B cell (primary cell): Measurements from ENCODE around the gene SLC24A4. TPM values are rescaled to one million over a fixed set of nuclear protein-coding genes. Genes with fewer than 3 reads are reported as not detected.
A peak's percentile ranks its signal among the peaks of the same experiment; 100 is the strongest.

Source experiments
- ATAC-seq: fragments of 200-7000 bp; cut with Tn5 transposase; one replicate; pipeline ENCODE4 v1.10.0; 2021; ENCODE audit warnings: low read depth, mild to moderate bottlenecking, moderate number of reproducible peaks, moderate library complexity
- CTCF ChIA-PET: fragments of 350-600 bp; sonication (Branson Sonifier 250); formaldehyde crosslinking; loops from one replicate; lab custom pipeline; 2021; ENCODE audit warnings: antibody characterized with exemption, inconsistent platforms; lab: Charles Lee
- POLR2A ChIA-PET: fragments of 350-600 bp; sonication (Branson Sonifier 250); formaldehyde crosslinking; loops from one replicate; lab custom pipeline; 2021; ENCODE audit warnings: antibody characterized with exemption; lab: Charles Lee
- DNase-seq: peaks from one replicate; pipeline ENCODE4 v3.0.0; 2013
- H2AFZ ChIP-seq: 2 replicates; pipeline ENCODE4 v1.6.1; 2012; ENCODE audit warnings: mild to moderate bottlenecking, low read depth, low read length; ENCODE audit not compliant: insufficient read depth, poor library complexity, severe bottlenecking
- H3K27ac ChIP-seq, 2 donors: 1 replicate in 1 of 2; 2 replicates in 1 of 2; pipeline ENCODE4 v1.5.1; 2012 to 2013; ENCODE audit warnings: low read length in 2 of 2, mild to moderate bottlenecking in 2 of 2, moderate library complexity in 1 of 2
- H3K27me3 ChIP-seq, 4 experiments: fragments of 200-600 bp in 1 of 4; sonication (generic) in 1 of 4; replicated peaks in 1 of 4; 1 replicate in 2 of 4; 2 replicates in 2 of 4; pipeline versions ENCODE4 v1.6.1 to v1.7.0; 2013 to 2016; ENCODE audit warnings: low read length in 3 of 4, mild to moderate bottlenecking in 2 of 4, mixed read lengths in 1 of 4, moderate library complexity in 1 of 4; ENCODE audit not compliant: insufficient read depth in 4 of 4, control insufficient read depth in 3 of 4; ENCODE audit errors: control extremely low read depth in 1 of 4
- H3K36me3 ChIP-seq, 2 experiments: replicated peaks in 1 of 2; 1 replicate in 1 of 2; 2 replicates in 1 of 2; pipeline versions ENCODE4 v1.6.1 to v1.7.1; 2013; ENCODE audit warnings: low read length in 1 of 2; ENCODE audit not compliant: insufficient read depth in 2 of 2, control insufficient read depth in 1 of 2; ENCODE audit errors: control extremely low read depth in 1 of 2, extremely low read depth in 1 of 2
- H3K4me1 ChIP-seq, 2 donors: fragments of 200-600 bp in 1 of 2; sonication (generic) in 1 of 2; 1 replicate in 1 of 2; 2 replicates in 1 of 2; pipeline versions ENCODE4 v1.5.1 to v1.6.1; 2013 to 2017; ENCODE audit warnings: low read length in 2 of 2; ENCODE audit not compliant: control insufficient read depth in 2 of 2, insufficient read depth in 2 of 2
- H3K4me2 ChIP-seq: replicated peaks from 2 replicates; pipeline ENCODE3; 2012; ENCODE audit warnings: mild to moderate bottlenecking, low read depth, low read length; ENCODE audit not compliant: poor library complexity, severe bottlenecking
- H3K4me3 ChIP-seq, 5 experiments: fragments of 200-600 bp in 1 of 5; sonication (generic) in 1 of 5; 1 replicate in 3 of 5; 2 replicates in 2 of 5; pipeline versions ENCODE4 v1.5.1 to v1.7.0; 2011 to 2016; ENCODE audit warnings: low read length in 4 of 5, mild to moderate bottlenecking in 4 of 5, low read depth in 2 of 5, control low read depth in 1 of 5, moderate library complexity in 1 of 5; ENCODE audit not compliant: insufficient read depth in 1 of 5; ENCODE audit errors: control extremely low read depth in 1 of 5, extremely low read depth in 1 of 5
- H3K79me2 ChIP-seq: fragments of 200-600 bp; sonication (generic); one replicate; pipeline ENCODE4 v1.6.0; 2016; ENCODE audit warnings: low read length; ENCODE audit not compliant: control insufficient read depth, insufficient read depth
- H3K9ac ChIP-seq: fragments of 200-600 bp; sonication (generic); 2 replicates; pipeline ENCODE4 v1.6.1; 2017; ENCODE audit warnings: mild to moderate bottlenecking, low read length, moderate library complexity
- H3K9me3 ChIP-seq, 3 donors: one replicate each; pipeline versions ENCODE4 v1.6.1 to v1.7.1; 2013; ENCODE audit warnings: low read length in 2 of 3; ENCODE audit not compliant: control insufficient read depth in 2 of 3, insufficient read depth in 1 of 3; ENCODE audit errors: control extremely low read depth in 1 of 3
- H4K20me1 ChIP-seq: 2 replicates; pipeline ENCODE4 v1.6.0; 2012; ENCODE audit warnings: mild to moderate bottlenecking, low read length; ENCODE audit not compliant: insufficient read depth, control insufficient read depth, poor library complexity, severe bottlenecking
- H3K27ac Mint-ChIP-seq: one replicate; pipeline ENCODE4 v1.8.0; 2021; ENCODE audit warnings: mixed read lengths
- H3K27me3 Mint-ChIP-seq: one replicate; pipeline ENCODE4 v1.8.0; 2021; ENCODE audit warnings: mixed read lengths
- H3K4me1 Mint-ChIP-seq: one replicate; pipeline ENCODE4 v1.8.0; 2021; ENCODE audit warnings: mixed read lengths
- H3K4me3 Mint-ChIP-seq: one replicate; pipeline ENCODE4 v1.8.0; 2021; ENCODE audit warnings: mixed read lengths
- H3K9me3 Mint-ChIP-seq: one replicate; pipeline ENCODE4 v1.8.0; 2022; ENCODE audit warnings: mixed read lengths; ENCODE audit not compliant: insufficient read depth
- EZH2 ChIP-seq: IDR thresholded peaks from 2 replicates; pipeline ENCODE4 v1.6.1; 2012; ENCODE audit warnings: borderline replicate concordance, low read depth, mild to moderate bottlenecking, moderate library complexity, low read length; ENCODE audit not compliant: insufficient read depth, poor library complexity, severe bottlenecking
- WGBS: methylation state at CpG from one replicate; pipeline ENCODE4 v1.1.5; 2013; ENCODE audit warnings: missing lambda C conversion rate; ENCODE audit not compliant: insufficient coverage; 5-methylcytosine and 5-hydroxymethylcytosine counted together
- intact Hi-C: fragments of 100-400 bp; cut with micrococcal nuclease; formaldehyde crosslinking; loops from one replicate; pipeline ENCODE4 v1.10.0; 2022
- polyA plus RNA-seq: library from polyadenylated mRNA; depleted of rRNA; stranded (reverse); fragments of >200 nt; gene quantifications from 2 replicates; pipeline ENCODE4 v1.2.3, GENCODE V29; 2012
- total RNA-seq, 2 donors: library from RNA; stranded (reverse); fragments of 120-200 nt in 1 of 2; gene quantifications; 1 replicate in 1 of 2; 2 replicates in 1 of 2; pipeline versions ENCODE4 v1.2.3 to v1.2.4, GENCODE V29; 2013 to 2022
- TF ChIP-seq, protein P1 (sequence below): fragments of 200-600 bp; IDR thresholded peaks from one replicate; pipeline ENCODE4 v1.8.0; 2022; ENCODE audit warnings: antibody characterized with exemption, mild to moderate bottlenecking

Gene SLC24A4
- total and polyA plus RNA-seq, 2 donors (not counting 1 experiment from before 2014, with no cell fraction given), result 0.19 TPM; not detected in 1

DNA sequence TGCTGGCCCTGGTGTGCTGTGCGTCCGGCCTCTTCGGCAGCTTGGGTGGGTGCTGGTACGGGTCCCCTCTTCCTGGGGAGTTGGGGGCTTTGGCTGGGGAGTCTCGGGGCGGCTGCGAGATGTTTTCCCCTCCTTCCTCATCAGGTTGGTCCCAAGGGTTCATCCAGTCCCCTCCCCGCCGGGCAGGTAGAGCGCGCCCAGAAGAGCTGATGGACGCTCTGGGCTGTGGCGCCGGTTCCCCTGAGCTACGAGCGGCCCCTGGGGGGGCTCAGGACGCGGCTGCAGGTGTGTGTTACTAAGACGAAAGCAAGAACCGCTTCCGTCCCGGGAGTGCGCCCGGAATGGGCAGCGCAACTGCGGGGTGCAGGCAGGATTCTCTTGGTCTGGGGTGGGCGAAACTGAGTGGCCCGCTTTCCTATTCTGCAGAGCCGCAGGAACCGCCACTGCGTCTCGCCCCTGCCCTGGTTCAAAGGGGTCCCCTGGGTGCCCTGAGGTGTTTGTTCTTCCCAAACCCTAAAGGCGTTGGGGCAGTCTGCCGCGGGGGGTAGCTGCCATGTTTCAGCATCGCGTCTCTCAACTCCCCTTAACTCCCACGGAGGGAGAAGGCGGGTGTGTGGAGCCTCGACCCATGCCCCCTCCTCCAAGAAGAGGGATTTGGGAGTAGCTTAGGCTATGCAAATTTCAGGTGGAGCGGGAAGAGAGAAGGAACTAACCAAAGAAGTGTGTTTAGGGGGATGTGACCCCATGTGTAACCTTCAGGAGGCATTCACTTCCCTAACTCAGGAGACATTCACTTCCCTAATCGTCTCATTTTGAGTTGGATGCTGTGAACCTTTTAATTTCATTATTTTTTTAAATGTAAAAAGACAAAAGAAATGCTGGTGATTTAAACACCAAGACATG, 1.2 kb downstream of the SLC24A4 start:
- H3K27me3 ChIP-seq, result peaks cover 0 to 37% (median 17%) of the 10 kb centered on the region in 4 experiments
- H3K36me3 ChIP-seq, result no peaks in the 10 kb centered on the region
- H3K27ac ChIP-seq, result no peak overlapping the region
- WGBS, result 9% methylated on average over 30 of the region's 42 CpGs
- H3K79me2 ChIP-seq, result no peaks in the 10 kb centered on the region
- no peak for TF ChIP-seq EZH2
- TF ChIP-seq, protein P1, sequence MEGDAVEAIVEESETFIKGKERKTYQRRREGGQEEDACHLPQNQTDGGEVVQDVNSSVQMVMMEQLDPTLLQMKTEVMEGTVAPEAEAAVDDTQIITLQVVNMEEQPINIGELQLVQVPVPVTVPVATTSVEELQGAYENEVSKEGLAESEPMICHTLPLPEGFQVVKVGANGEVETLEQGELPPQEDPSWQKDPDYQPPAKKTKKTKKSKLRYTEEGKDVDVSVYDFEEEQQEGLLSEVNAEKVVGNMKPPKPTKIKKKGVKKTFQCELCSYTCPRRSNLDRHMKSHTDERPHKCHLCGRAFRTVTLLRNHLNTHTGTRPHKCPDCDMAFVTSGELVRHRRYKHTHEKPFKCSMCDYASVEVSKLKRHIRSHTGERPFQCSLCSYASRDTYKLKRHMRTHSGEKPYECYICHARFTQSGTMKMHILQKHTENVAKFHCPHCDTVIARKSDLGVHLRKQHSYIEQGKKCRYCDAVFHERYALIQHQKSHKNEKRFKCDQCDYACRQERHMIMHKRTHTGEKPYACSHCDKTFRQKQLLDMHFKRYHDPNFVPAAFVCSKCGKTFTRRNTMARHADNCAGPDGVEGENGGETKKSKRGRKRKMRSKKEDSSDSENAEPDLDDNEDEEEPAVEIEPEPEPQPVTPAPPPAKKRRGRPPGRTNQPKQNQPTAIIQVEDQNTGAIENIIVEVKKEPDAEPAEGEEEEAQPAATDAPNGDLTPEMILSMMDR, result no peak
- no peaks in the 10 kb centered on the region for H3K9me3 Mint-ChIP-seq
- no peaks in the 10 kb centered on the region for H4K20me1 ChIP-seq
- POLR2A ChIA-PET, result no interaction called here
- CTCF ChIA-PET, result no interaction called here
- H3K4me3 Mint-ChIP-seq, result no peak overlapping the region
- peaks cover 6% of the 10 kb centered on the region for H3K4me1 Mint-ChIP-seq
- H3K9ac ChIP-seq, result no peak overlapping the region
- intact Hi-C loops, result no loop called here
- peaks cover 6 to 12% of the 10 kb centered on the region in 2 donors for H3K4me1 ChIP-seq
- no peaks in the 10 kb centered on the region for H3K9me3 ChIP-seq
- H3K27me3 Mint-ChIP-seq, result peaks cover 47% of the 10 kb centered on the region
- no peak overlapping the region for H3K4me3 ChIP-seq
- no peak overlapping the region for H3K27ac Mint-ChIP-seq
- peak overlapping the region; percentile 60 for H3K4me2 ChIP-seq
- DNase-seq, result no peak
- no peak for ATAC-seq
- H2AFZ ChIP-seq, result no peak overlapping the region

DNA sequence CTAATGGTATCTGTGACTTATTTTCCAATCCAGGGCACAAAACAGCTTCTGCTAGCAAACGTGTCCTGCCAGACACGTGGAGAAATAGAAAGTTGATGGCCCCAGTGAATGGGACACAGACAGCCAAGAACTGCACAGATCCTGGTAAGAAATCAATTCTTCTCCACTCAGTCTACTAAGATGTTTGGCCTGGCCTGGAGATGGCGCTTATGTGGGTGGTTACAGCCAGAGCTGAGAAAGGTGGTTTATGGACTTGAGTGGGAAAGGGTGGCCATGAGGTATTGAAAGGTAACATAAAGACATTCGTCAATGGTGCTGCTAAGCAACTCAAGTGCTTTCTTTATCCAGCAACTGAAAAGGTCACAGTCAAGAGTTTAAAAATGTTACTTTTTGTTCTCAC, 2.9 kb downstream of the SLC24A4 start:
- WGBS, result 58% methylated on average over 4 of the region's 4 CpGs

More for the DNA sequence above, 2.9 kb downstream of the SLC24A4 start:
- Histone ChIP-seq H4K20me1 (no peaks in the 10 kb centered on the region), H2AFZ (no peak overlapping the region), H3K36me3 (no peaks in the 10 kb centered on the region), H3K79me2 (no peaks in the 10 kb centered on the region), H3K4me1 (peaks cover 6 to 12% of the 10 kb centered on the region in 2 donors), H3K9me3 (no peaks in the 10 kb centered on the region), H3K9ac (no peak overlapping the region), H3K4me3 (no peak overlapping the region), H3K4me2 (no peak overlapping the region), H3K27me3 (peaks cover 0 to 29% (median 12%) of the 10 kb centered on the region in 4 experiments), H3K27ac (no peak overlapping the region)
- DNase-seq, result no peak
- peaks cover 6% of the 10 kb centered on the region for H3K4me1 Mint-ChIP-seq
- no peaks in the 10 kb centered on the region for H3K9me3 Mint-ChIP-seq
- H3K27me3 Mint-ChIP-seq, result peaks cover 38% of the 10 kb centered on the region
- CTCF ChIA-PET, result interaction anchor here (1.2 kb wide), 1 partner anchor 355 kb away, joined by 3 read pairs; no protein-coding TSS in a partner anchor
- no peak overlapping the region for H3K4me3 Mint-ChIP-seq
- no peak for ATAC-seq
- POLR2A ChIA-PET, result no interaction called here
- intact Hi-C loops, result no loop called here
- TF ChIP-seq, protein P1, result no peak
- no peak for TF ChIP-seq EZH2
- H3K27ac Mint-ChIP-seq, result no peak overlapping the region
